Transverse colon (tissue), 4 donors: ENCODE measurements around the gene AKT3.

Experiments used
- POLR2AphosphoS5 ChIP-seq, 3 donors: sonication (generic); formaldehyde crosslinking; IDR thresholded peaks; one replicate each; pipeline ENCODE4 v1.6.1; 2016; ENCODE audit warnings: antibody characterized with exemption in 3 of 3
- TF ChIP-seq, protein P1 (sequence below), 5 experiments: fragments of 200-600 bp in 3 of 5; fragments of 450-650 bp in 2 of 5; sonication (generic) in 3 of 5; IDR thresholded peaks; 1 replicate in 2 of 5; 2 replicates in 3 of 5; pipeline ENCODE4 v1.5.1; 2016 to 2017; ENCODE audit warnings: antibody characterized with exemption in 5 of 5, inconsistent platforms in 3 of 5, mild to moderate bottlenecking in 2 of 5, moderate library complexity in 1 of 5

DNA sequence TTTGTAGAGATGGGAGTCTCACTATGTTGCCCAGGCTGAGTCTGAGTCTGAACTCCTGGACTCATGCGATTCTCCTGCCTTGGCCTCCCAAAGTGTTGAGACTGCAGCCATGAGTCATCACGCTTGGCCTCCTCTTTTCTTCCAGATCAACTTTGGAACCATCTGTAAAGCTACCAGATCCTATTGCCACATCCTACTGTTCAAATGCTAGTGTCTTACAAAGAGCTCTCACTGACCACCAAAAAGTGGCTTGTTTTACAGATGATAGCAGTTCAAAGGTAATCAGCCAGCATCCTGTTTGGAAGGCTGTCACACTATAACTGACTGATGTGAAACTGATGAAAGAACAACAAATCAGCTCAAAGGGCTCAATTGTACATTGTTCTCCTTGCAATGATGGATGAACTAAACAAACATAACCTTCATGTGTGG, 221.6 kb downstream of the AKT3 start:
- TF ChIP-seq, protein P1, sequence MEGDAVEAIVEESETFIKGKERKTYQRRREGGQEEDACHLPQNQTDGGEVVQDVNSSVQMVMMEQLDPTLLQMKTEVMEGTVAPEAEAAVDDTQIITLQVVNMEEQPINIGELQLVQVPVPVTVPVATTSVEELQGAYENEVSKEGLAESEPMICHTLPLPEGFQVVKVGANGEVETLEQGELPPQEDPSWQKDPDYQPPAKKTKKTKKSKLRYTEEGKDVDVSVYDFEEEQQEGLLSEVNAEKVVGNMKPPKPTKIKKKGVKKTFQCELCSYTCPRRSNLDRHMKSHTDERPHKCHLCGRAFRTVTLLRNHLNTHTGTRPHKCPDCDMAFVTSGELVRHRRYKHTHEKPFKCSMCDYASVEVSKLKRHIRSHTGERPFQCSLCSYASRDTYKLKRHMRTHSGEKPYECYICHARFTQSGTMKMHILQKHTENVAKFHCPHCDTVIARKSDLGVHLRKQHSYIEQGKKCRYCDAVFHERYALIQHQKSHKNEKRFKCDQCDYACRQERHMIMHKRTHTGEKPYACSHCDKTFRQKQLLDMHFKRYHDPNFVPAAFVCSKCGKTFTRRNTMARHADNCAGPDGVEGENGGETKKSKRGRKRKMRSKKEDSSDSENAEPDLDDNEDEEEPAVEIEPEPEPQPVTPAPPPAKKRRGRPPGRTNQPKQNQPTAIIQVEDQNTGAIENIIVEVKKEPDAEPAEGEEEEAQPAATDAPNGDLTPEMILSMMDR (IDR thresholded peaks at IDR 0.05) = no peak
- TF ChIP-seq POLR2AphosphoS5 (IDR thresholded peaks at IDR 0.05) = no peak
